Panc1 (cell line): ENCODE results near the gene RFTN1. TPM values are rescaled to one million over a fixed set of nuclear protein-coding genes. Genes with fewer than 3 reads are reported as not detected.
A peak's percentile ranks its signal among the peaks of the same experiment; 100 is the strongest.

Experiments
- ATAC-seq: fragments of 200-7000 bp; cut with Tn5 transposase; 2 replicates; pipeline ENCODE4 v1.9.1; 2020; ENCODE audit warnings: mild to moderate bottlenecking, moderate library complexity
- BruUV-seq: library from RNA; stranded (reverse); fragments of 400-500 nt; replicated peaks from 2 replicates; lab custom pipeline; 2021; lab: Mats Ljungman, UMichigan
- CTCF ChIA-PET: fragments of 300-600 bp; sonication (Branson Sonifier 250); formaldehyde crosslinking; loops from one replicate; lab custom pipeline; 2022; ENCODE audit warnings: antibody characterized with exemption; lab: Charles Lee
- POLR2A ChIA-PET: fragments of 300-600 bp; sonication (Branson Sonifier 250); formaldehyde crosslinking; loops from one replicate; lab custom pipeline; 2022; ENCODE audit warnings: antibody characterized with exemption; lab: Charles Lee
- DNase-seq: peaks from one replicate; pipeline ENCODE4 v3.0.0-alpha.2; 2010; ENCODE audit warnings: low read depth, low spot score
- H3K27ac ChIP-seq: 2 replicates; pipeline ENCODE4 v1.5.1; 2011; ENCODE audit warnings: mild to moderate bottlenecking, low read length, inconsistent platforms
- H3K27me3 ChIP-seq: fragments of 200-500 bp; sonication (Bioruptor generic); 2 replicates; pipeline ENCODE4 v1.6.0; 2014; ENCODE audit warnings: low read length, inconsistent platforms; ENCODE audit not compliant: control insufficient read depth, insufficient read depth
- H3K36me3 ChIP-seq: fragments of 200-500 bp; sonication (Bioruptor generic); 2 replicates; pipeline ENCODE4 v1.5.1; 2014; ENCODE audit warnings: inconsistent platforms, mild to moderate bottlenecking, low read length, moderate library complexity; ENCODE audit not compliant: control insufficient read depth, insufficient read depth
- H3K4me1 ChIP-seq: 2 replicates; pipeline ENCODE4 v1.5.1; 2011; ENCODE audit warnings: inconsistent platforms, mild to moderate bottlenecking, low read length, moderate library complexity; ENCODE audit not compliant: control insufficient read depth, insufficient read depth
- H3K4me3 ChIP-seq, 2 experiments: 2 replicates each; pipeline ENCODE4 v1.5.1; 2011 to 2012; ENCODE audit warnings: low read depth in 2 of 2, low read length in 2 of 2, mild to moderate bottlenecking in 2 of 2, inconsistent platforms in 1 of 2, moderate library complexity in 1 of 2
- H3K9me3 ChIP-seq: fragments of 200-500 bp; sonication (Bioruptor generic); 2 replicates; pipeline ENCODE4 v1.5.1; 2014; ENCODE audit warnings: low read depth, mild to moderate bottlenecking, inconsistent platforms, low read length, moderate library complexity; ENCODE audit not compliant: control insufficient read depth, insufficient read depth
- POLR2AphosphoS5 ChIP-seq: IDR thresholded peaks from 2 replicates; pipeline ENCODE4 v1.6.1; 2012; ENCODE audit warnings: mild to moderate bottlenecking, low read depth, low read length, moderate library complexity
- SIN3A ChIP-seq: IDR thresholded peaks from 2 replicates; pipeline ENCODE4 v1.6.1; 2012; ENCODE audit warnings: low read depth, mild to moderate bottlenecking, low read length, moderate library complexity, borderline replicate concordance; ENCODE audit not compliant: insufficient read depth
- TCF7L2 ChIP-seq: IDR thresholded peaks from 2 replicates; pipeline ENCODE4 v1.6.1; 2011; ENCODE audit warnings: mild to moderate bottlenecking, low read depth, low read length, inconsistent platforms
- in situ Hi-C: cut with HindIII; loops from 2 replicates; pipeline ENCODE4 v1.10.0; 2016; ENCODE audit warnings: low sequenced_read_pairs, low pct_unique_long_range_greater_than_20kb
- intact Hi-C: fragments of 100-400 bp; cut with micrococcal nuclease; formaldehyde crosslinking; loops from one replicate; pipeline ENCODE4 v1.10.0; 2022; ENCODE audit not compliant: unreplicated experiment
- total RNA-seq: library from RNA; stranded (reverse); gene quantifications from one replicate; pipeline ENCODE4 v1.2.1, GENCODE V29; 2021; ENCODE audit not compliant: unreplicated experiment
- TF ChIP-seq, protein P1 (sequence below): fragments of 450-650 bp; IDR thresholded peaks from 2 replicates; pipeline ENCODE4 v1.5.1; 2017; ENCODE audit warnings: mild to moderate bottlenecking
- TF ChIP-seq, protein P2 (sequence below), 2 experiments: IDR thresholded peaks; 2 replicates each; pipeline ENCODE4 v1.6.1; 2011 to 2012; ENCODE audit warnings: low read depth in 2 of 2, control low read depth in 1 of 2, low read length in 1 of 2, mild to moderate bottlenecking in 1 of 2, moderate library complexity in 1 of 2; ENCODE audit not compliant: insufficient read depth in 1 of 2

Gene RFTN1
- total RNA-seq, 1 experiment from 2014 or later, result 0.90 TPM

DNA sequence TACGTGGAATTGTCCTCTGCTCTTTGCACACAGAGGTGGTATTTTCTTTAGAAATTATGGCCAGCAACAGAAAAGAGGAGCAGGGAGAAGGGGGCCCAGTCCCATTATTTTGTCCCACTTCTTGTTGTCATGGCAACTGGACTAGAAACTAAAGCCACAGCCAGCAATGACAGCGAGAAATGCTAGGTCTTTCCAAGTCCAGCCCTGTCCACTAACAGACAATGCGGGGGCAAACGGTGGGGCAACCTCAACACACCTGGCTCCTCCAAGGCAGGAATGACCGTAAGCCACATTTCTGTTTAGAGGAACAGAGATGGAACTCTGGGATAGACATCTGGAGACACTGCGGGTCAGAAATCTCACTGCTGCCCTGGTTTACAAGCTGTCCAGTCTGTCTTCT is 107.3 kb downstream of the RFTN1 start:
- Histone ChIP-seq H3K4me3 (no peak overlapping the region), H3K27me3 (no peaks in the 10 kb centered on the region), H3K27ac (no peak overlapping the region), H3K4me1 (no peaks in the 10 kb centered on the region), H3K9me3 (no peaks in the 10 kb centered on the region), H3K36me3 (no peaks in the 10 kb centered on the region)
- TF ChIP-seq TCF7L2, result no peak
- TF ChIP-seq SIN3A, result no peak
- no peak for TF ChIP-seq POLR2AphosphoS5
- TF ChIP-seq, protein P1, sequence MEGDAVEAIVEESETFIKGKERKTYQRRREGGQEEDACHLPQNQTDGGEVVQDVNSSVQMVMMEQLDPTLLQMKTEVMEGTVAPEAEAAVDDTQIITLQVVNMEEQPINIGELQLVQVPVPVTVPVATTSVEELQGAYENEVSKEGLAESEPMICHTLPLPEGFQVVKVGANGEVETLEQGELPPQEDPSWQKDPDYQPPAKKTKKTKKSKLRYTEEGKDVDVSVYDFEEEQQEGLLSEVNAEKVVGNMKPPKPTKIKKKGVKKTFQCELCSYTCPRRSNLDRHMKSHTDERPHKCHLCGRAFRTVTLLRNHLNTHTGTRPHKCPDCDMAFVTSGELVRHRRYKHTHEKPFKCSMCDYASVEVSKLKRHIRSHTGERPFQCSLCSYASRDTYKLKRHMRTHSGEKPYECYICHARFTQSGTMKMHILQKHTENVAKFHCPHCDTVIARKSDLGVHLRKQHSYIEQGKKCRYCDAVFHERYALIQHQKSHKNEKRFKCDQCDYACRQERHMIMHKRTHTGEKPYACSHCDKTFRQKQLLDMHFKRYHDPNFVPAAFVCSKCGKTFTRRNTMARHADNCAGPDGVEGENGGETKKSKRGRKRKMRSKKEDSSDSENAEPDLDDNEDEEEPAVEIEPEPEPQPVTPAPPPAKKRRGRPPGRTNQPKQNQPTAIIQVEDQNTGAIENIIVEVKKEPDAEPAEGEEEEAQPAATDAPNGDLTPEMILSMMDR, result no peak
- TF ChIP-seq, protein P2, sequence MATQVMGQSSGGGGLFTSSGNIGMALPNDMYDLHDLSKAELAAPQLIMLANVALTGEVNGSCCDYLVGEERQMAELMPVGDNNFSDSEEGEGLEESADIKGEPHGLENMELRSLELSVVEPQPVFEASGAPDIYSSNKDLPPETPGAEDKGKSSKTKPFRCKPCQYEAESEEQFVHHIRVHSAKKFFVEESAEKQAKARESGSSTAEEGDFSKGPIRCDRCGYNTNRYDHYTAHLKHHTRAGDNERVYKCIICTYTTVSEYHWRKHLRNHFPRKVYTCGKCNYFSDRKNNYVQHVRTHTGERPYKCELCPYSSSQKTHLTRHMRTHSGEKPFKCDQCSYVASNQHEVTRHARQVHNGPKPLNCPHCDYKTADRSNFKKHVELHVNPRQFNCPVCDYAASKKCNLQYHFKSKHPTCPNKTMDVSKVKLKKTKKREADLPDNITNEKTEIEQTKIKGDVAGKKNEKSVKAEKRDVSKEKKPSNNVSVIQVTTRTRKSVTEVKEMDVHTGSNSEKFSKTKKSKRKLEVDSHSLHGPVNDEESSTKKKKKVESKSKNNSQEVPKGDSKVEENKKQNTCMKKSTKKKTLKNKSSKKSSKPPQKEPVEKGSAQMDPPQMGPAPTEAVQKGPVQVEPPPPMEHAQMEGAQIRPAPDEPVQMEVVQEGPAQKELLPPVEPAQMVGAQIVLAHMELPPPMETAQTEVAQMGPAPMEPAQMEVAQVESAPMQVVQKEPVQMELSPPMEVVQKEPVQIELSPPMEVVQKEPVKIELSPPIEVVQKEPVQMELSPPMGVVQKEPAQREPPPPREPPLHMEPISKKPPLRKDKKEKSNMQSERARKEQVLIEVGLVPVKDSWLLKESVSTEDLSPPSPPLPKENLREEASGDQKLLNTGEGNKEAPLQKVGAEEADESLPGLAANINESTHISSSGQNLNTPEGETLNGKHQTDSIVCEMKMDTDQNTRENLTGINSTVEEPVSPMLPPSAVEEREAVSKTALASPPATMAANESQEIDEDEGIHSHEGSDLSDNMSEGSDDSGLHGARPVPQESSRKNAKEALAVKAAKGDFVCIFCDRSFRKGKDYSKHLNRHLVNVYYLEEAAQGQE (IDR thresholded peaks at IDR 0.05; ENCODE audit: insufficient read depth in 1 of 2, low read depth in 2 of 2, low read length in 1 of 2), result no peak
- no TSS peak for BruUV-seq
- DNase-seq (no peak), ATAC-seq (no peak)
- POLR2A ChIA-PET, result no interaction called here
- in situ Hi-C loops, result no loop called here
- CTCF ChIA-PET, result no interaction called here
- intact Hi-C loops, result no loop called here

DNA sequence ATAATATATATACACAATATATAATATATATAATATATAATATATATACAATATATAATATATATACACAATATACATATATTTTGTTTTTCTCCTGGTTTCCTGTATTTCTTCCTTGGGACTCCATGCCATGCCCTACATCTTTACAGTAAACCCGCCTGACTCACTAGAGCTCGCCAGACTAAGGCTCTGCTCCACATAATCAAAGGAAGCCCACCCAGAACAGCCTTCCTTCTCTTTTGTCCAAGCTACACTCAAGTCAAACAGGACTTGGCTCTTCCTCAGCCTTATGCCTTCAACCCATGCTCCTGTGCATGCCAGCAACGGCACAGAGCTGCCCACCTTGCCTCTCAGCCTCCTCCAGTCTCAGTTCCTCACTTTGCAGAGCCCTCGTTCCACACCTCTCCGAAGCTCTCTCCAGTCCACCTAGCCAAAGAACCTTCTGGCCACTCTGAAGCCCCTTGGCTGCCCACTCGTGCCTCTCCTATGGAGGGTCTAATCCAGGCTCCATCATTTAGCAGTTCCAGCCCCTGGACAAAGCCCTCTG is 109.1 kb downstream of the RFTN1 start:
- intact Hi-C loops, result no loop called here
- no peak overlapping the region for H3K27ac ChIP-seq
- H3K9me3 ChIP-seq, result no peaks in the 10 kb centered on the region
- no peak for TF ChIP-seq SIN3A
- TF ChIP-seq, protein P2 (IDR thresholded peaks at IDR 0.05; ENCODE audit: insufficient read depth in 1 of 2, low read depth in 2 of 2, low read length in 1 of 2), result no peak
- TF ChIP-seq, protein P1, result no peak
- TF ChIP-seq TCF7L2, result no peak
- TF ChIP-seq POLR2AphosphoS5, result no peak
- POLR2A ChIA-PET, result no interaction called here
- CTCF ChIA-PET, result no interaction called here
- BruUV-seq, result no TSS peak
- no peaks in the 10 kb centered on the region for H3K27me3 ChIP-seq
- in situ Hi-C loops, result no loop called here
- H3K36me3 ChIP-seq, result no peaks in the 10 kb centered on the region
- H3K4me1 ChIP-seq, result 0 out of 2 replicates have a peak, but pooled peaks cover under 1% of the 10 kb centered on the region
- ATAC-seq (peak; percentile 41; the same call in 1 of the 2 replicates), DNase-seq (no peak)
- H3K4me3 ChIP-seq, result no peak overlapping the region
